ENCODE measurements around the gene JHY.

DNA sequence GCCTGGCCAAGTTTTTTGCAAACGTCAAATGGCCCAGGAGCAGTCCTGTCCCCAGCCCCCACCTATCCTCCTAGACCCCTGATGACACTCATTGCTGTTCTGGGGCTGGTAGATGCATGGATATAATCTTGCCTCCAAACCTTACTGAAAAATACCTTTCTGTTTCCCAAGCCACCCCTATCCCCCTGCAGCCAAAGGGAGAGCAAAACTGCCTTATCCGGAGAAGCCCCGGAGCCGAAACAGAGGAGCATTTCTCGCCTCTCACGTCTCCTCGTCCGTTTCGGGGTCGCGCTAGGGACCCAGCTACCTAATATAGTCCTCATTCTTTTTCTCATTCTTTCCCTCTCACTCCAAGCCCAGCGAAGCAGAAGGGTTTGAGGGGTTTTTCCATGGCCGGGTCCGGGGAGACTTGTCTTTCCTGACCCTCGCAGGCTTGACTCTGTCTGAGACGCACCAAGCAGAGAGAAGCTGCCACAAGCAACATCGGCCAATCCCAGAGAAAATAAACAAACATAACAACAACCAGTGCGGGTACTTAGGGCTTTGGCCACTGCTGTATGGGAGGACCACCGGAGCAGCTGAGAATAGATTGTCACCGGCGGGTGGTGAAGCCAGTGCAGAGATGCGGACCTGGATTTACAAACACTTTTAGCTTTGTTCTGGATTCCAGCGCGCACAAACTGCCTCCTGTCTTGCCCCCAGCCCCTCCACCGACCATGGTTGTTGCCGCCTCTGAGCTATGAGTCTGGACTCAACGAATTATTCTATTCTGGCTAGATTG is 97.4 kb downstream of the JHY start:
- TF ChIP-seq, protein P1, sequence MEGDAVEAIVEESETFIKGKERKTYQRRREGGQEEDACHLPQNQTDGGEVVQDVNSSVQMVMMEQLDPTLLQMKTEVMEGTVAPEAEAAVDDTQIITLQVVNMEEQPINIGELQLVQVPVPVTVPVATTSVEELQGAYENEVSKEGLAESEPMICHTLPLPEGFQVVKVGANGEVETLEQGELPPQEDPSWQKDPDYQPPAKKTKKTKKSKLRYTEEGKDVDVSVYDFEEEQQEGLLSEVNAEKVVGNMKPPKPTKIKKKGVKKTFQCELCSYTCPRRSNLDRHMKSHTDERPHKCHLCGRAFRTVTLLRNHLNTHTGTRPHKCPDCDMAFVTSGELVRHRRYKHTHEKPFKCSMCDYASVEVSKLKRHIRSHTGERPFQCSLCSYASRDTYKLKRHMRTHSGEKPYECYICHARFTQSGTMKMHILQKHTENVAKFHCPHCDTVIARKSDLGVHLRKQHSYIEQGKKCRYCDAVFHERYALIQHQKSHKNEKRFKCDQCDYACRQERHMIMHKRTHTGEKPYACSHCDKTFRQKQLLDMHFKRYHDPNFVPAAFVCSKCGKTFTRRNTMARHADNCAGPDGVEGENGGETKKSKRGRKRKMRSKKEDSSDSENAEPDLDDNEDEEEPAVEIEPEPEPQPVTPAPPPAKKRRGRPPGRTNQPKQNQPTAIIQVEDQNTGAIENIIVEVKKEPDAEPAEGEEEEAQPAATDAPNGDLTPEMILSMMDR (IDR thresholded peaks at IDR 0.05; ENCODE audit: insufficient read depth, low read length) = no peak
- TF ChIP-seq POLR2AphosphoS5 (IDR thresholded peaks at IDR 0.05; ENCODE audit: low read depth) = no peak
- TF ChIP-seq, protein P2, sequence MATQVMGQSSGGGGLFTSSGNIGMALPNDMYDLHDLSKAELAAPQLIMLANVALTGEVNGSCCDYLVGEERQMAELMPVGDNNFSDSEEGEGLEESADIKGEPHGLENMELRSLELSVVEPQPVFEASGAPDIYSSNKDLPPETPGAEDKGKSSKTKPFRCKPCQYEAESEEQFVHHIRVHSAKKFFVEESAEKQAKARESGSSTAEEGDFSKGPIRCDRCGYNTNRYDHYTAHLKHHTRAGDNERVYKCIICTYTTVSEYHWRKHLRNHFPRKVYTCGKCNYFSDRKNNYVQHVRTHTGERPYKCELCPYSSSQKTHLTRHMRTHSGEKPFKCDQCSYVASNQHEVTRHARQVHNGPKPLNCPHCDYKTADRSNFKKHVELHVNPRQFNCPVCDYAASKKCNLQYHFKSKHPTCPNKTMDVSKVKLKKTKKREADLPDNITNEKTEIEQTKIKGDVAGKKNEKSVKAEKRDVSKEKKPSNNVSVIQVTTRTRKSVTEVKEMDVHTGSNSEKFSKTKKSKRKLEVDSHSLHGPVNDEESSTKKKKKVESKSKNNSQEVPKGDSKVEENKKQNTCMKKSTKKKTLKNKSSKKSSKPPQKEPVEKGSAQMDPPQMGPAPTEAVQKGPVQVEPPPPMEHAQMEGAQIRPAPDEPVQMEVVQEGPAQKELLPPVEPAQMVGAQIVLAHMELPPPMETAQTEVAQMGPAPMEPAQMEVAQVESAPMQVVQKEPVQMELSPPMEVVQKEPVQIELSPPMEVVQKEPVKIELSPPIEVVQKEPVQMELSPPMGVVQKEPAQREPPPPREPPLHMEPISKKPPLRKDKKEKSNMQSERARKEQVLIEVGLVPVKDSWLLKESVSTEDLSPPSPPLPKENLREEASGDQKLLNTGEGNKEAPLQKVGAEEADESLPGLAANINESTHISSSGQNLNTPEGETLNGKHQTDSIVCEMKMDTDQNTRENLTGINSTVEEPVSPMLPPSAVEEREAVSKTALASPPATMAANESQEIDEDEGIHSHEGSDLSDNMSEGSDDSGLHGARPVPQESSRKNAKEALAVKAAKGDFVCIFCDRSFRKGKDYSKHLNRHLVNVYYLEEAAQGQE (IDR thresholded peaks at IDR 0.05; ENCODE audit: insufficient replicate concordance, low read depth) = no peak
- no peak for TF ChIP-seq GABPA (IDR thresholded peaks at IDR 0.05; ENCODE audit: low read depth)
- TF ChIP-seq SPI1 (IDR thresholded peaks at IDR 0.05; ENCODE audit: borderline replicate concordance, low read depth) = no peak

Data from HL-60 (cell line).